Mesenteric fat pad (tissue), 1 donor: Measurements from ENCODE around the gene PRKN. TPM values are rescaled to one million over a fixed set of nuclear protein-coding genes. Genes with fewer than 3 reads are reported as not detected.

ENCODE experiments used
- DNase-seq: peaks from one replicate; pipeline ENCODE4 v3.0.0-alpha.2; 2020; ENCODE audit warnings: low spot score
- long read RNA-seq: library from polyadenylated mRNA; unstranded; transcript quantifications from one replicate; pipeline ENCODE4 v2.0.0, GENCODE V29; 2020
- total RNA-seq: library from RNA; stranded (reverse); fragmentation: NEBNext Ultra II Directional; extraction: Animal tissue kit (Norgen Biotek cat#: 25700); gene quantifications from one replicate; pipeline ENCODE4 v1.2.1, GENCODE V29; 2021
- donor health status: DM: yes; HTN: yes; CAD: no.

The PRKN gene
- 10.1 TPM for total RNA-seq
- long read RNA-seq, partial matches to known transcripts: 1 of 18 reads
- long read RNA-seq, other reads (novel, unspliced or antisense): 17 of 18 reads

DNA sequence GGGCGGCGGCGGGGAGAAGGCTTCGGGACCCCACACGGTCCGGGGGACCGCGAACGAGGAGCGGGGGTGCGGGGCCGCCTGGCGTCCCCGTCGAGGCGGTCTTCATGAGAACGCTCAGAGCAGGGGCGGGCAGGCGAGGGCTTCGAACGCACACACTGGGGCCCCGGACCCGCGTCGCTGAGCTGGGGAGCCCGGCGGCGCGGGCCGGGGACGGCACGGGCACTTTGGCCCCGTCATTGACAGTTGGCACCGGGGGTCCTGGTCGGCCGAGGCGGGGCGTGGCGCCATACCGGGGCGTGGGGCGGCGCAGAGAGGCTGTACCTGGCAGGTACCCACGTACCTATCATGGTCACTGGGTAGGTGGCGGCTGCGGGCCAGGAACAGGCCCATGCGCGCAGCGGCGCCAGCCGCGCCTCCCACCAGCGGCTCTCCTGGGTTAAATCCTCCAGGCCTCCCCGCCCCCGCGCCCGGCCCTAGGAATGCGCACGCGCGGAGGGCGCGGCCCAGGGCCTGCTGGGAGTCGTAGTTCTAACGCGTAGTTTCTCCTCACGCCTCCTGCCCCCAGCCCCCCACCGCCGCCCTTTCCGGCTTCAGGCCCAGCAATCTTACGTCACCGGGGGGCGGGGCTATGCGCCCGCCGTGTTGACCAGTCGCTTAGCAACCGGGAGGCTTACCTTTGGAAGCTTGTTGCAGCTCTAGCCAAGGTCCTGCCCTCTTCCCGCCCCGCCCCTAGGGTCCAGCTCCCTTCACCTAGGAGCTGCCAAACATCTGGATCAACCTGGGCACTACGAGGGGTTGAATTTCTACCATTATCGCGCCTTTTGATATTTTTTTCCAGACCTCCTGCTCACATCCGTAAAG lies at the start of gene PRKN, which contains the start of gene PACRG:
Gene PRKN (minus strand): TSS at position 445 of the 861 bp plus-strand sequence.
Gene PACRG (plus strand): TSS at position 653 of the 861 bp plus-strand sequence.
- DNase-seq: peak; percentile 100

- DNase-seq: no peak
These were observed 49.5 kb upstream of the PRKN start for GRCh38 chr6:162777091-162777490.

GRCh38 chr6:162773996-162774395 lies 46.4 kb upstream of the PRKN start:
- DNase-seq: no peak

- DNase-seq: no peak
These were observed 44.9 kb upstream of the PRKN start for GRCh38 chr6:162772466-162772865.

DNA sequence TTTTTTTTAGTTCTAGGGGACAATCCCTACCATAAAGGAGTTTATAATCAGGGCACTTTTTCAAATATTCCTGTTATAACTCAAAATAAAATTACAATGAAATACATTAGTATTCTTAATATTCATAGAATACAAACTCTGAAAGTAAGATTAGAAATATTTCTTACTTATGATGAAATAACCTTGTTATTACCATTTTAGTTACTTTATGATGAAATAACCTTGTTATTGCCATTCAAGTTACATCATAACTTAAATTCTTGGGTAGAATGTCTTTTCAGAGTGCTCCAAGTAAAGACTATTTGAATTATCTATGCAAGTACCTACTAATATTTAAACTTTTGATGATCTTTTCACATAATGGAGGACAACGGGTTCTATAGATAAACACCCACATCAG lies 43.4 kb upstream of the PRKN start:
- DNase-seq: no peak

- DNase-seq: no peak
These were observed 42.6 kb upstream of the PRKN start for GRCh38 chr6:162770136-162770535.

DNA sequence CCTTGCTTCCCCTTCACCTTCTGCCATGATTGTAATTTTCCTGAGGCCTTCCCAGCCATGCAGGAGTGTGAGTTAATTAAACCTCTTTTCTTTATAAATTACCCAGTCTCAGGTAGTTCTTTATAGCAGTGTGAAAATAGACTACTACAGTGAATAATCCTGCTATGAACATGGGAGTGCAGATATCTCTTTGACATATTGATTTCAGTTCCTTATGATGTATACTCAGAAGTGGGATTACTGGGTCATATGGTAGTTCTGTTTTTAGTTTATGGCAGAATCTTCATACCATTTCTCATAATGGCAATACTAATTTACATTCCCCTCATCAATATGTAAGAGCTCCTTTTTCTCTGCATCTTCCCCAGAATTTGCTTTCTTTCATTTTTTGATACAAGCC lies 26.2 kb upstream of the PRKN start:
- DNase-seq: no peak

DNA sequence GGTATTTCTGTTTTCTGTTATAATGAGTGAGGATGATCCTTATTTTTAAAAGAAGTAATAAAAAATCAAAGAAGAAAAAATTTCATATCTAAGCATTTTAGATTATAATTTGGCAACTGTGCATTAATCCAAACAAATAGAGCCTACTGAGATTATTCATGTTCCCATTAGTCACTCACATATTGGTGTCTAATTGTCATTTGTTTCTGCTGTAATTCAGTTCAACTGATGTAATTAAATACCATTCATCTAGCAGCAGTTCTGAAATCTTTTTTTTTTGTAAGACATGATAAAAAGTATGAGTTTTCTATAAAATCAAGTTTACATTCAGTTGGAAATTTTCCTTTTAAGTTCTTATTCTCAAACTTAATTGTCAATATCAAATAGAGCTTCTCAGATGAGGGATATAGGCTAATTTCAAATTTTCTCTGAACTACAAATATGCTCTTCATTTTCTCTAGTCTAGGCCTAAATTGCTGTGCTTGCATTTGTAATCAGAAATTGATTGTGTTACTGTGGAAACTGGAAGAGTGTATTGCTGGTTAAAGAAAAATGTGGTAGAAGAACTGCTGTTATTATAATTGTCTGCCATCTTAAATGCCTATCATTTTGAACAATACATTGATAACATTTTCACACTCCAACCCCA lies 23.8 kb upstream of the PRKN start:
- DNase-seq: no peak

GRCh38 chr6:162750776-162751175 lies 23.2 kb upstream of the PRKN start:
- no peak for DNase-seq

- DNase-seq: no peak
These were observed 9.4 kb upstream of the PRKN start for GRCh38 chr6:162736961-162737360.

DNA sequence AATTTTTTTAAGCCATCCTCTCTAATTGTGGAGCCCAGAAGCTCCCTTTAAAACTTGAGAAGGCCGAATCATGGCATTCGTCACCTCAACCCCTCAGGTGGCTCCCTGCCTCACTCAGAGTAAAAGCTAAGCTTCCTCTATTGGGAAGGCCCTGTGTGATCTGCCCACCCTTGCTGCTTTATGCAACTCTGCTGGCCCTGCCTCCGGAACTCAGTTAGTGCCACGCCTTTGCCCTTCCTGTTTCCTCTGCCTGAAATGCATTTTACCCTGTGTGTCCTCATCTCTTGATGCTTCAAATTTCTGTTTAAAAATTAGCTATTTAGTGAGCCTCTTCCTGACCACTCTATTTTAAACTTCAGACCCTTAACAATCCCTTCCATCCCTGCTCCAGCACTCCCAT lies 5.9 kb upstream of the PRKN start:
- DNase-seq: no peak

DNA sequence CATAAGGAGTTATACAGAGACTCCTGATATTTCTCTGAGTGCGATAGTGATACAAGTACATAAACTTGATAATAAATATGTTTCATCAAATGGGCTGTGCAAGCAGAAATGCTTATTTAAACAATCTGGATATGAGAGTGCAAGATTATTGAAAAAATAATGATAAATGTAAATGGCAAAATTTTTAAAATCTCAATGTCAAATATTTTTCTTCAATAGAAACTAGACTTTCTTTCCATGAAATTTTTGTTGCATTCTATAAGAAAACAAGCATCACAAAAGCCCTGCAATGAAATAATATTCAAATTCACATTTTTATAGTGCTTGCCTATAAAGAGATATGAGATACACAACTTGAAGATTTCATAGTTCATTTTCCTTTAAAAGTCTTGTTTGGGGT lies 2.9 kb upstream of the PRKN start:
- DNase-seq: no peak

DNA sequence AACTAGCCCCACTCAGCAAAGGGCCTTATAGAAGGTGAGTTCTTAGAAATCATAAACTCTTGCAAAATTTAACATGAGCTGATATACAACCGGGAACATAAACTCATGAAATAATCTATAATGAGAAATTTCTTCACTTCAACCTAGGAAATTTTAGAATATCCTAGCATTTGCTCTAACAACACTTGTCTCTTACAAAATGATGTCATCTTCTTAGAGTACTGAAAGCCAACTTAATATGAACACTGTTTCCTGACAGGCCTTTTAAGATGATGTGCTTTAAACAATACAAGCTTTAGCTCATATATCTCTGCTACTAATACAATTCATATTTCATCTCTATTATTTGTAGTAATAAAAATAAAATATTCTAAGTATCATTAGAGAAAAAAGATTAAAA lies 1.1 kb upstream of the PRKN start:
- no peak for DNase-seq

GRCh38 chr6:162728197-162728596 lies 631 bp upstream of the PRKN start:
- no peak for DNase-seq

- no peak for DNase-seq
These were observed 632 bp downstream of the PRKN start for GRCh38 chr6:162726947-162727321.

DNA sequence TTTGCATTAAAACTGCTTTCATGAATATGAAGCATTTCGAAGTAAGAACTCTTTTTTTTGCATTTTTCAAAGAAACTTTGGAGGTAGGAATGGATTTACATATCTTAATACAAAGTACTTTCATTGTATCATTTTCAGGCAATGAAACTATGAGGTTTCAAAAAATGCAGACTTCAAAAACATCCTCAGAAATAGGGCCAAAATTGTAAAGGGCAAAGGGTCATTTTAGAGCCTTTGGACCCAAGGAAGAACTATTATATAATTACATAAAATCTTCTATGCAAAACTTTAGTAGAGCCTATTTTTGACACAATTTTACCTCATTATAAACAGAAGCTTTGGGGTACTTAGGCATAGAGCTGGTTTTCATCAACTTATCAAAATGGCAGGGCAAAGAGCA lies 4.9 kb downstream of the PRKN start:
- no peak for DNase-seq

DNA sequence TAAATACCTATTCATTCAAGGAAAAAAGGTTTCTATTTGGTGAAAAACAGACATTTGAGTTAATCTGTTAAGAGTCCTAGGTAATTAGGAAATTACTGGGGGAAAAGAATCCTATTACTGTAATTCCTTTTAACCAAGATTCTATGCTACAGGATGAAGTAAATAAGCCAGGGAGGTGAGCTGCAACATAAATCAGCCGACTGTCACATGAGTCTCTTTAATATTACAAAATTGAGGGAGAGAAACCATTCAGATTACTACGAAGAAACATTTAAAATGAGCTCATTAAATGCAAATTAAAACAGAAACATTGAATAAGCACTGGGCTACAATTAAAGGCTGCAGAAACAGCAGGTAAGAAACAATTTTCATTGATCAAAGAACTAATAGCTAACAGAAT lies 5.3 kb downstream of the PRKN start:
- DNase-seq: no peak

- DNase-seq: no peak
These were observed 6.2 kb downstream of the PRKN start for GRCh38 chr6:162721404-162721687.

DNA sequence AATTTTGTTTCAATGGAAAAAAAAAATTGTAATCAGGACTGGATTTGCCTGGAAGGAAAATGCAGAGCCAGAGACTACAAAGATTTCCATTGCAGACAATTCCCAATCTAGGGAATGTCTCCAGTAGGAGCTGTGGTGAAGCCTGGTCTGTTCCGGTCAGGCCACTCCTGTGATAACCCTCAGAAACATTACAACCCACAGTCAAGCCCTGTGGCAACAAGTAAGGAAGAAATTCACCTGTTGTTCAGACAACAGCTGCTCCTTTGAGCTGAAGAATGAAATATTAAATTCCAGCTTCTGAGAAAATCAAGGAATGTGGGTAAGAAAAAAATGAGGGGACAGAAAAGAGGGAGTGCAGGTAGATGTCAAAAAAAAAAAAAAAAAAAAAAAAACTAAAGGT lies 8.0 kb downstream of the PRKN start:
- DNase-seq: no peak

- DNase-seq: no peak
These were observed 12.0 kb downstream of the PRKN start for GRCh38 chr6:162715601-162716000.

DNA sequence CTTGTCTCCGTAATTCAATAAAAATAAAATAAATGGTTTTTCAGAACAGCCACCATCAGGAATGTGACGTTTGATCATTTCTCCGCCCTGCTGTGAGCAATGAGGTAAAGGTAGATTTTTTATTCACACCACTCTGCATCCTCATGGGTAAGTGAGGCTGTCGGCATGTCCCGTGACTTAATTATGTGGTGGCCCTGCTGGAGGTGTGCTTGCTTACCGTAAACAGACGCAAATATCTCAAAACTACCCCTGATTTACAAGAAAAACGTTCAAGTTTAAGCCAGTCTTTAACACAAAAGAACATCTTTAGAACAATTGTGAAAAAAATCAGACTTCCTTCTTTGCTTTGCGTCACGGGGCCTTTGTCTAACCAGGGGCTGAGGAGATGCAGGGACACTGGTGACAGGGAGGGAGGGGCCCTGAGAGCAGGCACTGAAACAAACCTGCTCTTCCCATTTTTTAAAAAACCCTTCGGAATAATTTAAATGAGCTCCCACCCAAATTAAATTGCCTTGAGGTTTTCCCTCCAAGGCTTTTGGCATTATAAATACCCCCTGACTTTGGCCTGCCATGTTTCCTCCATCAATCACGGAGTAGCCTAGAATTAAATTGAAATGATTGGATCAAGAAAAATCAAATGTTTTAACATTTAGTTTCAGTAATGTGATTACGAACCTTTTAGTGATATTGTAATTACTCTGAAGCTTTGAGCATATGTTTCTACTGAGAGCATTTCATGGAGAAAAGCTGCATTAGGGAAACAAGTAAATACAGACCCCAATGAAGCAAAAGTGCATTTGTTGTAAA lies 13.4 kb downstream of the PRKN start:
- DNase-seq: no peak

DNA sequence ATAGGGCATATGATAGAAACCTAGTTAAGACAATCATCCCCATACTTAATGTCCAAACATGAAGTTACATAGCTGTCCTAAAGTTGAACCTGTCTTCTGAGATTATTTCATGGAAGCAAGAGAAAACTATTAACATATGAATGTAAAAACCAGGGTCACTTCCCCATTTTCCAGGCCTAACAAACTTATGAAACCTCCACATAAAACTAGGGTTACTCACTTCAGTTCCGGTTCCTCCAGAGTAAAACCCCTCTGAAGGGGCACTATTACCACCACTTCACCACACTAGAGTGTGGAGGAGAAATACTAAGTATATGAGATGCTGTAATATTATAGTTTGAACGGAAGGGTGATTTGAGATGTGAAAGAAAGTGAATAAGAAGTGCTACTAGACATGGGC lies 14.9 kb downstream of the PRKN start:
- DNase-seq: no peak
